Measurements from ENCODE around the gene STK39. TPM values are rescaled to one million over a fixed set of nuclear protein-coding genes. Genes with fewer than 3 reads are reported as not detected.

STK39 gene
- total RNA-seq, 1 experiment from 2014 or later: 22.1 TPM

- Mint-ChIP-seq H3K4me1 (peaks cover 4 to 7% of the 10 kb centered on the region in 2 experiments), H3K9me3 (no peaks in the 10 kb centered on the region), H3K27me3 (ENCODE audit: low read depth) (no peaks in the 10 kb centered on the region), H3K27ac (no peak overlapping the region), H3K36me3 (ENCODE audit: insufficient read depth in 1 of 3, low read depth in 3 of 3) (peaks cover 0 to 7% (median 1%) of the 10 kb centered on the region in 3 experiments; a peak in 2 of 7 replicates), H3K4me3 (no peak overlapping the region)
- H3K9me3 ChIP-seq (ENCODE audit: control insufficient read depth, low read depth, low read length): no peaks in the 10 kb centered on the region
- H3K27me3 ChIP-seq (ENCODE audit: insufficient read depth, low read length): no peaks in the 10 kb centered on the region
- TF ChIP-seq CTCF (conservative IDR thresholded peaks at IDR 0.05): no peak
- H3K23ac ChIP-seq (ENCODE audit: insufficient read length, low read depth, low read length): no peak overlapping the region
- no peak overlapping the region for H4K8ac ChIP-seq (replicated peaks; ENCODE audit: insufficient read length, low read depth, low read length)
- no peaks in the 10 kb centered on the region for H3K79me1 ChIP-seq (ENCODE audit: insufficient read depth, low read depth, low read length, poor library complexity, severe bottlenecking)
- DNase-seq: no peak
- H3K23me2 ChIP-seq (ENCODE audit: insufficient read length, low read depth, low read length, poor library complexity, severe bottlenecking): no peaks in the 10 kb centered on the region
- no peaks in the 10 kb centered on the region for H4K20me1 ChIP-seq (ENCODE audit: control insufficient read depth, insufficient read depth, insufficient read length)
- no peak overlapping the region for H2BK12ac ChIP-seq (ENCODE audit: insufficient read length, low read depth, low read length)
- no peak overlapping the region for H4K5ac ChIP-seq (ENCODE audit: insufficient read length, low read depth, low read length)
- no peaks in the 10 kb centered on the region for H3K4me1 ChIP-seq (ENCODE audit: insufficient read depth, low read length)
- no peak overlapping the region for H2AFZ ChIP-seq (ENCODE audit: low read length)
- no peak overlapping the region for H2BK5ac ChIP-seq (ENCODE audit: insufficient read length, low read length)
- H3K56ac ChIP-seq (ENCODE audit: insufficient read length, low read depth, low read length): no peak overlapping the region
- no peak overlapping the region for H2AK5ac ChIP-seq (ENCODE audit: insufficient read length, low read length)
- no CpG with 5 or more reads among the region's 2 CpGs for WGBS (ENCODE audit: extremely low coverage, insufficient read length, low lambda C conversion rate)
- H3K79me2 ChIP-seq (ENCODE audit: insufficient read depth, low read length): no peaks in the 10 kb centered on the region
- H3K9ac ChIP-seq (ENCODE audit: extremely low read depth, insufficient read length, low read length): no peak overlapping the region
- no peak overlapping the region for H3K14ac ChIP-seq (ENCODE audit: insufficient read depth, low read length)
- no peak overlapping the region for H3T11ph ChIP-seq (ENCODE audit: low read length)
- H3K27ac ChIP-seq (ENCODE audit: insufficient read length, low read depth, low read length): no peak overlapping the region
- H3K4me2 ChIP-seq (ENCODE audit: insufficient read depth, insufficient read length, low read length): no peak overlapping the region
- no peak overlapping the region for H2BK120ac ChIP-seq (ENCODE audit: low read depth, low read length, poor library complexity, severe bottlenecking)
- no peak overlapping the region for H4K91ac ChIP-seq (ENCODE audit: insufficient read length, low read depth, low read length)
- H2BK20ac ChIP-seq (ENCODE audit: low read depth, low read length, poor library complexity, severe bottlenecking): no peak overlapping the region
- H3K4ac ChIP-seq (ENCODE audit: low read depth, low read length): no peak overlapping the region
- no peak overlapping the region for H2BK15ac ChIP-seq (ENCODE audit: low read depth, low read length)
- H3K18ac ChIP-seq (ENCODE audit: insufficient read length, low read depth, low read length): no peak overlapping the region
Measured at GRCh38 chr2:168114040-168114439, 133.4 kb downstream of the STK39 start.
